WERI-Rb-1 (cell line): ENCODE data around the gene TSSK6.

Experiments used
- DNase-seq: peaks from one replicate; pipeline ENCODE4 v3.0.0-alpha.2; 2020
- H3K27ac ChIP-seq: fragments of 250-450 bp; sonication (Bioruptor Pico); 2 replicates; pipeline ENCODE4 v1.5.1; 2020; ENCODE audit warnings: mild to moderate bottlenecking, moderate library complexity
- H3K27me3 ChIP-seq: fragments of 250-450 bp; sonication (Bioruptor Pico); 2 replicates; pipeline ENCODE4 v1.5.1; 2021; ENCODE audit warnings: mild to moderate bottlenecking, low read depth, moderate library complexity; ENCODE audit not compliant: insufficient read depth, severe bottlenecking
- H3K36me3 ChIP-seq: fragments of 250-450 bp; sonication (Bioruptor Pico); 2 replicates; pipeline ENCODE4 v1.5.1; 2020; ENCODE audit warnings: mild to moderate bottlenecking, moderate library complexity
- H3K4me3 ChIP-seq: 2 replicates; pipeline ENCODE4 v1.5.1; 2011; ENCODE audit warnings: low read depth, mild to moderate bottlenecking, control low read depth, low read length
- H3K9me3 ChIP-seq: fragments of 250-450 bp; sonication (Bioruptor Pico); 2 replicates; pipeline ENCODE4 v1.5.1; 2021; ENCODE audit warnings: mild to moderate bottlenecking, moderate library complexity; ENCODE audit not compliant: severe bottlenecking
- CTCF ChIP-seq: IDR thresholded peaks from 2 replicates; pipeline ENCODE4 v1.5.1; 2011; ENCODE audit warnings: low read depth, mild to moderate bottlenecking, control low read depth, inconsistent platforms, low read length

Gene TSSK6

GRCh38 chr19:19534556-19535265 lies 19.4 kb upstream of the TSSK6 start:
- Histone ChIP-seq H3K27me3 (no peaks in the 10 kb centered on the region), H3K9me3 (no peaks in the 10 kb centered on the region), H3K27ac (no peak overlapping the region), H3K4me3 (no peak overlapping the region), H3K36me3 (no peaks in the 10 kb centered on the region)
- DNase-seq, result no peak
- TF ChIP-seq CTCF, result no peak

- peak; percentile 38; the same call in 1 of the 2 replicates for TF ChIP-seq CTCF
- Histone ChIP-seq H3K4me3 (no peak overlapping the region), H3K36me3 (no peaks in the 10 kb centered on the region), H3K9me3 (no peaks in the 10 kb centered on the region), H3K27ac (no peak overlapping the region), H3K27me3 (no peaks in the 10 kb centered on the region)
- DNase-seq, result peak; percentile 79
Measured at GRCh38 chr19:19533841-19534240, 18.5 kb upstream of the TSSK6 start.

- no peak overlapping the region for H3K27ac ChIP-seq
- no peak for TF ChIP-seq CTCF
- H3K4me3 ChIP-seq, result no peak overlapping the region
- no peaks in the 10 kb centered on the region for H3K27me3 ChIP-seq
- DNase-seq, result no peak
- H3K36me3 ChIP-seq, result peaks cover 3% of the 10 kb centered on the region; the same call in 1 of the 2 replicates
- H3K9me3 ChIP-seq, result no peaks in the 10 kb centered on the region
Measured at GRCh38 chr19:19532806-19533701, 17.7 kb upstream of the TSSK6 start.

GRCh38 chr19:19531951-19532805 lies 16.8 kb upstream of the TSSK6 start:
- no peaks in the 10 kb centered on the region for H3K9me3 ChIP-seq
- peak overlapping the region; percentile 22 for H3K4me3 ChIP-seq
- no peaks in the 10 kb centered on the region for H3K27me3 ChIP-seq
- peak overlapping the region; percentile 19; the same call in 1 of the 2 replicates for H3K27ac ChIP-seq
- H3K36me3 ChIP-seq, result peaks cover 11% of the 10 kb centered on the region
- peak; percentile 96 for TF ChIP-seq CTCF
- DNase-seq, result peak; percentile 80

- Histone ChIP-seq H3K9me3 (no peaks in the 10 kb centered on the region), H3K4me3 (no peak overlapping the region), H3K27ac (no peak overlapping the region), H3K27me3 (no peaks in the 10 kb centered on the region), H3K36me3 (peaks cover 18% of the 10 kb centered on the region)
- no peak for DNase-seq
- no peak for TF ChIP-seq CTCF
Measured at GRCh38 chr19:19530889-19531288, 15.5 kb upstream of the TSSK6 start.
